CD4-positive, alpha-beta T cell treated with Interleukin-17A for 4 hours (primary cell): Measurements from ENCODE around the gene TMC1.
"Not testable (repeated sequence)": the region's sequence is repeated elsewhere in the genome, so short reads cannot be mapped to it uniquely, and the experiment has no call there.

Experiments used
- DNase-seq: peaks from one replicate; pipeline ENCODE4 v3.0.0-alpha.2; 2020; ENCODE audit warnings: mixed read lengths

The TMC1 gene

DNA sequence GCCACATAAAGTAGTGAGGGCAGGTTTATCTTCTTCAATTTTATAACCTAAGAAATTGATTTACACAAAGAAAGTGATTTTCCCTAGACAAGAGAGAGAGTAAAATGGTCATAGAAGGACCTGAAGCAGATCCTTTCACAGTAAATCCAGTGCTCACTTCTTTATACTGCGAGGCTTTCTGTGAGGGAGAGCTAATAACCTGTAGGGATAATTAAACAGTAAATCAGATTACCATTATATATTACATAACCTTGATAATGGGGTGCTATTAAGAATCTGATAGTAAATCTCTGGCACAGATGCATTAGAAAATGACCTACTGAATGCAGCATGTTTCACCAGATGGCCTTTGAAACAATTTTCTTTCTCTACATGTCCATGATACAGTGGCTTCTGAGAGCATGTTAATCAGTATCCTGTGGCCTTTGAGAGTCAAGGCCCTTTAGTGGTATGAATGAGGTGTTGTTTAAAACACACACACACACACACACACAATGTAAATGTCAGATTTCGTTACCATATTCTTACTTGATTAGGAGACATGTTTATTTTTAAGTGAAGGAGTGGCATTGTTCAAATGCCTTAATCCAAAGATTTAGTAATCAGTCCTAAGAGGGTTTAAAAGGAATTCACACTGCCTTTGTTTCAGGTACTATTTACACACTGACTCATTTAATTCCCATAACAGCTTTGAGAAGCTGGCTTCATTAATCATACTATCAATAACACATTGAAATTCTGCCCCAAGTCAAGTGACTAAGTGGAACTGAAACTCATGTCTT is 306.7 kb downstream of the TMC1 start:
- DNase-seq, result no peak

DNA sequence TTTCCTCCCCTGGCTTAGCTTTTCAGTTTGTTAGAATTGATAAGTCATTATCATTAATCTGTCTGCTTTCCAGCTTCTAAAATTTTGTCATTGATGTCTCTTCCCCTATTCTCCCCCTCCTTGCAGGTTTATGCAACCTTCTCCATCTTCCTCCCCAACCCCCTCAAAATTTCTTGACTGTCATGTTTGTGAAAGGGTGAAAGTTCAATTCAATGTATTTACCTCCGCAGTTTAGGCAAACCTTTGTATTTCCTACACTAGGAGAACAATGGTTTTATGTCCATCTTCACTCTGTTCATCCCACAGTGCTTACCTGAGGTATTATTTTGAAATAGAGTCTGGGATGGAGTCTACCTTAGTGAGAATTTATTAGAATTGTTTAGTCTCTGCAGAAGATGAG is 313.6 kb downstream of the TMC1 start:
- DNase-seq, result no peak

DNA sequence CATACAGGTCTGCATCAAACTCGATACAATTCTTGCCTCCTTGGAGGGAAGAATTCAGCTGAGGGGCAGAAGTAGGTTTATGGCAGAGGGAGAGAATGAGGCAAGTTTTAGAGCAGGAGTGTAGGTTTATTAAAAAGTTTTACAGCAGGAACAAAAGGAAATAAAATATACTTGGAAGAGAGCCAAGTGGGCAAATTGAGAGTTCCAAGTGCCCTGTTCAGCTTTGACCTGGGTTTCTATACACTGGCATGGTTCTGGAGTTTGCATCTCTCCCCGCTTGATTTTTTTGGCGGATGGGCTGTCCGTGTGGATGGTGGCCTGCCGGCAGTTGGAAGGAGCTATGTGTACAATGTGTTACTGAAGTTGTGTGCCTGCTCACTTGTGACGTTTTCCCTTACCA is 315.4 kb downstream of the TMC1 start:
- DNase-seq, result no peak

DNA sequence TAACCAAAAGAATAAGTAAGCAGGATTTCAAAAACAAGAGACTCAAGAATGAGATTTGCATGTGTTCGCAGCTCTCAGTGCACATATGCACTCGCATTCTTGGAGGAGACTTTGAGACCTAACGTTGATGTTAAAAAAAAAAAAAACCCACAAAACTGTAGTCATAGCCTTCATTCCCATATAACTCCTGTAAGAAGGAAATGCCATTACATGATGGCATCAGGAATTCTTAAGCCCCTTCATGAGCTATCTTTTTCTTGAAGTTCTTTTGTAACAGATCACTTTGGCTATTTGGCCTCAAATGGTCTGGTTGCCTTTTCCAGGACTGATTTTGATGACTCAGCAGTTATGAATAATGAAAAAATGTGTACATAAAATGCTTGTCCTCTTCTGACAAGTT is 317.7 kb downstream of the TMC1 start:
- no peak for DNase-seq

DNA sequence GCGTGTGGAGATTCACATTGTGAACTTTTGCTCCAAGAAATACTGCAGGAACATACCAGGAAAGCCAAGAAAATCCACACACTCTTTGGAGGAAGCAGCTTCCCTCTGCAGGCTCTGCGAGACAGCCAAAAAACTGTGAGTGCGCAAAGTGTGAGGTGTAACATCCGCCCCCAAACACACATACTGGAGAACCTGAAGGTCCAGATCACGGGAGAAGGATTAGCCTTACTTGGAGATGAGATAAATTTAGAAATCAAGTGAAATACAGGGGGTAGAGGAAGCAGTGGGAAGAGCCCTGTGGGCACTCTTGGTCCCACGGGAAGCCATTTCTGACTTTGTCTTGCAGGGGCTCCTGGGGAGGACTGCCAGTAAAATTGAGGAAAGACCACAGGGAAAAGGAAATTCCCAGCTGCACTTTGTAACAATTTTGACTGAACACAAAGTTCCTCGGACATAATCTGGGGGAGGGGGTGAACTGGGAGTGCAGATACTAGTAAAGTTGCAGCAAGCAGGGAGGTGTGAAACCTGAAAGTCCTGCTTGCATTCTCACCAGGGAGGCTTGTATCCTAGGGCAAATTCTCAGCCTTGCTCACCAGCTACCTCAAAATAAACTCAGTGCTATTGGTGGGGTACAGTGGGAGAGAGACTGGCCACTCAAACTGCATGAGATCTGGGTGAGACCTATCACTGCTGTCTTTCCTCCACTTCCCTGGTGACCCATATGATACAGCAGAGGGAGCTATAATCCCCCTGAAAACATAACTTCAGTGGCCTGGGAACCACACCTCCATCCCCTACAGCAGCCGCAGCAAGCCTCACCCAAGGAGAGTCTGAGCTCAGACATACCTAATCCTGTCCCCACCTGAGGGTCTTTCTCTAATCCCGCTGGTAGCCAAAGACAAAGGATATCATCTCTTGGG is 322.4 kb downstream of the TMC1 start:
- DNase-seq, result no peak

DNA sequence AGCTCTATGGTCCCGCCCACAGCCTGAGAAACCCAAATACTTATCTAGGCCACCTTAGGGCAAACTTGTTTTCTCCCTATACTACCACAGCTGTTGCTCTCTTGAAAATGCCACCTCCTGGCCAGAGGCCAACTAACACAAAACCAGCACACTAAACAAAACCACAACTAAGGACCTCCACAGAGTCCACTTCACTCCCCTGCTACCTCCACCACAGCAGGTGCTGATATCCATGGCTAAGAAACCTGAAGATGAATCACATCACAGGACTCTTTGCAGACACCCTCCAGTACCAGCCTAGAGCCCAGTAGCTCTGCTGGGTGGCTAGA is 323.0 kb downstream of the TMC1 start:
- no peak for DNase-seq

DNA sequence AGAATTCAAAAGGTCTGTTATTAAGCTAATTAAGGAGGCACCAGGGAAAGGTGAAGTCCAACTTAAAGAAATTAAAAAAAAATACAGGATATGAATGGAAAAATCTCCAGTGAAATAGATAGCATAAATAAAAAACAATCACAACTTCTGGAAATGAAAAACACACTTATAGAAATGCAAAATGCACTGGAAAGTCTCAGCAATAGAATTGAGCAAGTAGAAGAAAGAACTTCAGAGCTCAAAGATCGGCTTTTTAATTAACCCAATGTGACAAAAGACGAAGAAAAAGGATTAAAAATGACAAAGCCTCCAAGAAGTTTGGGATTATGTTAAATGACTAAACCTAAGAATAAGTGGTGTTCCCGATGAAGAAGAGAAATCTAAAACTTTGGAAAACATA is 323.6 kb downstream of the TMC1 start:
- not testable (repeated sequence) for DNase-seq

DNA sequence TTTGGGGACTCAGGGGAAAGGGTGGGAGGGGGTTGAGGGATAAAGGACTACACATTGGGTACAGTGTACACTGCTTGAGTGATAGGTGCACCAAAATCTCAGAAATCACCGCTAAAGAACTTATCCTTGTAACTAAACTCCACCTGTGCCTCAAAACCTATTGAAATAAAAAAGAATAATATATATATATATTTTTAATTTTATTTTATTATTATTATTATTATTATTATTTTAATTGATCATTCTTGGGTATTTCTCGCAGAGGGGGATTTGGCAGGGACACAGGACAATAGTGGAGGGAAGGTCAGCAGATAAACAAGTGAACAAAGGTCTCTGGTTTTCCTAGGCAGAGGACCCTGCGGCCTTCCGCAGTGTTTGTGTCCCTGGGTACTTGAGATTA is 328.8 kb downstream of the TMC1 start:
- DNase-seq, result not testable (repeated sequence)

DNA sequence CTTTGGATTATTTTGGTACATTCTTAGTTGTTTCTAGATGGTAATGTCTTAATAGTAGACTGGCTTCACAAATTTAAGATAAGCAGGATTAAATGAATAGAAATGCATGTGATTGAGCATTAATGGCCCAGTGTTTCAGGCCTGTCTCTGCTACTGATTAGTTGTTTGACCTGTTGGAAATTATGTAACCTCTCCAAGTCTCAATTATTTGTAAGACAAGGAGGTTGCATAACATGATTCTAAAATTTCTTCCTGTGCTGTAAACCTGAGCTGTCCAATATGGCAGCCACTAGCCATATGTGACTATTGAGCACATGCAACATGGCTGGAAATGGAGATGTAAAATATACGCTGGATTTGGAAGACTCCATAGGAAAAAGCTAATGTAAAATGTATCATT is 333.9 kb downstream of the TMC1 start:
- no peak for DNase-seq

DNA sequence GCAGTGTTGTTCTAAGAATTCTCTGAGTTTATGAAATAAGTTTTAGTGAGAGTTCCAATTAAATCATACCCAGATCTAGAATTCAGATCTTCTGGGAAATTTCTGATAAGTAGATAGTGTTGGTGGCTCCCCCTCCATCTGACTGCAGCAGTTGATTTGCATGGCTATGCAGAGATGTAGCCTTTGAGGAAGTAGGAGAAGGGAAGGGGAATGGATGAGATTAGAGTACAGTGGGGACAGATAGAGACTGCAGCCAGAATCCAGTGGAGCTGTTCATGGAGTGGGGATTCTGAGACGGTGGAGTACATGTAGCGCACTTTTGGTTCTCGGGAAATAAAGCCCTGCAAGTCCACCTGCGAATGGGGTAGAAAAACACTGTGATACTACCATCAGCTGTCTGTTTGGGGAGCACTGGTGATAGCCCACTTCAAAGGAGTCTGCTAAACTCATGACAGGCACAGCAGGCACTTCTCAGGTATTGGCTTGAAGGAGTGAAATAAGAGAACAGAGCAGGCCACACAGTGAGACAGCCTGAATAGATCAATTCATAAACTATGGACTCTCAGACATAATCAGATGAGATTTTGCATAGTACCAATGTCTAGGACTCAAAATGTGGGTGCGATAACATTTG is 334.6 kb downstream of the TMC1 start:
- DNase-seq, result no peak

DNA sequence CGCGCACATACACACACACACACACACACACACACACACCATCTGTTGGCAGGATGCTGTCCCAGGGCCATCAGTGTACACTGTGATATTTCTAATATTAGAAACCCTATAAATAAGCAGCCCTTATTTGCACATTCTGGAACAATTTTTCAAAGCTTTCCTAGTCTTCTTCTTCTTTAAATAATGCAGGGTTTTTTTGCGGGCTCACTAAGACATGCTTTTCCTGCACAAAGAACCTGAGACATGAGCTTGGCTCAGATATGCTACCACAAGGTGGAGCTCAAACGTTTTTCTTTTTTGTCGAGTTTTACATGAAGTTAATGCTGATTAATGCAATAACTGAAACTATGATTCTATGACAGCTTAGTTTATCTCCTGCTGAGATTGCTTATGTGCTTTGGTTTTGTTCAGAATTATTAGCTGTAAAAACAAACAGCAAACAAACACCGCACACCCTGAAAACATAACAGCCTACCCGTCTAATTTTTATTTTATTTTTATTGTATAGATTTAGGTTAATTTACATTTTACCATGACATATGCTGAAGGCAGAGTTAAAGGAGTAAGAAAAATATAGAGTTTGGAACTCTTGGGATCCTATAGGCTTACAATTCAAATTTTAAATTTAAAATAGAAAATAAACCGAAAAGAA is 335.7 kb downstream of the TMC1 start:
- DNase-seq, result no peak

DNA sequence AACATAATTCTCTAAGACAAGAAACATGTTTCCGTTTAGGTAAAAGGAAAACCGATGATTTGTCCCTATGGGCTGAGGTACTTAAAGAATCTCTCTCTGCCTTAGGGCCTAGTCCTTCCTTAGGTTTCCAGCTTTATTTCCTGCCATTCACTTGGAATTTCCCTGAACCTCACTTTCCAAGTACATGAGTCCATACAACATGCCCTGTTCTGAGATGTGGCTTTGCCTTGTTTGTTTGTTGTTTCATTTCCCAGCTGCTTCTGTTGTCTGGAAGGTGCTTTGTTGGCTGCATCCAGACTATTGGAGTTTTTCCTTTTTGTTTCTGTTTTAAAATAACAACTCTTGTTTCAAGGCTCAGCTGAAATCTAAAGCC is 336.2 kb downstream of the TMC1 start:
- no peak for DNase-seq

DNA sequence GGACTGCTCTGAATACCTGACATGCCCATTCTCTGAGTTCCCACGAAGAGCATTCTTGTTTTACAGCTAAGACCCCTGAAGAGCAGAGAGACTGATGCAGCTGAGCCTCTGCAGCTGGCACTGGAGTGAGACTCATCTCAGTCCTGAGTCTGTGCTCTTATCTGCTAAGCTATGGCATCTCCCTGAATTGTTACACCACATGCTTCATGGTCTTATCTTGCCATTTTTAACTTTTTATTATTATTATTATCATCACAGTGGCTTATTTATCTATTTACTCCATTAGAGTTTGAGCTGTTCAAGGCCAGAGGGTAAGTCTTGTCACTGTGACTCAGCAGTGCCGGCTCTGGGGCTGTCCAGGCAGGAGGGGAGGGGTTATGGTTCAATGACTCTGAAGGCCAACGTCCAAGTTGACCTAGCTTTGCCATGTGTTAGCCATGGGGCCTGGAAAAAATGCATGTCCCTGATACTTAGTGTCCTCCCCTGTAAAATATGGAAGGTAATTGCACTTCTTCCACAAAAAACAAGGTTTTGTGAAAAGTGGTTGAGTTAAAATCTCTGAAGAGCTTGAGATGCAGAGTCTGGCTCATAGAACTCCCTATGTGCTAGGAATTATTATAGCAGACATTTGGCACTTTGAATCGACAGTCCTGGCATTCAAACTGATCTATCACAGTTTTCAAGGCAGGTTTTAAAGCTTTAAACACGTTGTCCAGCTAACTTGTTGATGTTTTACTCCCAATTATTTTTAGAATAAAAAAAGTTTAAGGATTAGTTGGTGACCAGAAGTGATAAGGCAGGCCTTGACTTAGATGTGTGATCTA is 336.9 kb downstream of the TMC1 start:
- no peak for DNase-seq

DNA sequence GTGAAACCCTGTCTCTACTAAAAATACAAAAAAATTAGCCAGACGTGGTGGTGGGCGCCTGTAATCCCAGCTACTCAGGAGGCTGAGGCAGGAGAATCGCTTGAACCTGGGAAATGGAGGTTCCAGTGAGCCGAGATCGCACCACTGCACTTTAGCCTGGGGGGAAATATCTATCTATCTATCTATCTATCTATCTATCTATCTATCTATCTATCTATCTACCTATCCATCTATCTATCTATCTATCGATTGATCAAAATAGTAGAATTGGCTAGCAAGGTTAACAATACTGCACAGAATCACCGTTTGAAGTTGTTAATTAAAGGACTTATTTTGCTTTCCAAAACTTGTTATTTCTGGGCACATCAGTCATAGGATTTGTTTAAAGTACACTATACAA is 341.4 kb downstream of the TMC1 start:
- DNase-seq, result not testable (repeated sequence)

DNA sequence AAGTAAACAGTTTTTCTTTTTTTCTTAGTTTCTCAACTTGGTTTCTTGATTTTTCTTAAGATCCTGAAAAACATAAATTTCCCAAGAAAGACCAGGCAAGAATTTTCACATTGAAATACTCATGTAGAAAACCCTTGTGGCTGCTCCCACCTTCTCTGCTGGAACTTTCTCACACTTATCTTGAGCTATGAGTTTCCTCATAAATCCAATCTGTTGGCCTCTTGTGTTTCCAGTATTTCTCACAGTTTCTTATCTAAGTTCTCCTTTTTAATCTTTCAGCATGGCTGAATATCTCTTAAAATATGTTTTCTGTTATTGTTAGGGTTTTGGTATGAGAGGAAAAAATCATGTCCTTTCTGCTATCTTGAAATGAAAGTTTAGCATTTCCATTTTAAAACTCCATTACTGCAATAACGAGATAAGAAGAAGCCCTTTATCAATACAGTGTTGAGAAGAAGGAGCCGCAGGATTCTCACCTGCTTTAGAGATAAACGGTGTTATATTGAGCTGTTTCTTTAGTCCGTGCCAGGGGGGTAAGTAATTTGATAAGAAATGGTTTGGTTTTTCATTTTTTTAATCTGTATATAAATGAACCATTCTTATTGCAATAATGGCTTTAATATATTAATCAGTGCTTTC is 342.2 kb downstream of the TMC1 start:
- DNase-seq, result no peak

DNA sequence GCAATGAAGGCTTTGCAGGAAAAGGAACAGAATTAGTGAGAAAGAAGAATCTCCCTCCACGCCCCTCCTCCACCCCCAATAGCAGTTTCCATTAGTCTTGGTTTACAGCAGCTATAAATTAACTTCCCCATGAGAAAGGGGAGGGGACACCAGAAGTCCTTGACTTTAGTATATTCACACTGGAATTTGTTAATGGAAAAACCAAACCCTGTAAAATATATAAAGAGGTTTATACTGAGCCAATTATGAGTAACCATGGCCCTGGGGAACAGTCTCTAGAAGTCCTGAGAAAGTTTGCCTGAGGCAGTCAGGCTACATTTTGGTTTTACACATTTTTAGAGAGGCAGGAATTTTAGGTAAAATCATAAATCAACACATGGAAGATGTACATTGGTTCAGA is 342.9 kb downstream of the TMC1 start:
- DNase-seq, result no peak

DNA sequence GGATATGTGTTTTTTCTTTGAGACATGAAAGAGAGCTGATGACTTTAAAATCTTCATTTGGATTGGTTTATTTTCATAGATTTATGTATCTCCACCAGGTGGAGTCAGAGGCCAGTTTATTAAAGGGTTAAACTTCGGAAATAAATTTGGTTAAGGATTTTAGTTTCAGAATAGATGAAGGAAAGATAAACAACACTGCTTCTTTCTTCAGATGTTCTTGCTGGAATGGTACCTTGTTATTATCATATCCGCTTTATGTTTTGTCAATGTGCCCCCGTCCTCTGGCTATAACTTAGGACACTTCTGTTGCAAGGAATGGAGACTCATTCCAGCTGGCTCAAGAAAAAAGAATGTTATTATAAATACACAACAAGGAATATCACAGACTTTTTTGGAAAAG is 350.3 kb downstream of the TMC1 start:
- DNase-seq, result no peak

DNA sequence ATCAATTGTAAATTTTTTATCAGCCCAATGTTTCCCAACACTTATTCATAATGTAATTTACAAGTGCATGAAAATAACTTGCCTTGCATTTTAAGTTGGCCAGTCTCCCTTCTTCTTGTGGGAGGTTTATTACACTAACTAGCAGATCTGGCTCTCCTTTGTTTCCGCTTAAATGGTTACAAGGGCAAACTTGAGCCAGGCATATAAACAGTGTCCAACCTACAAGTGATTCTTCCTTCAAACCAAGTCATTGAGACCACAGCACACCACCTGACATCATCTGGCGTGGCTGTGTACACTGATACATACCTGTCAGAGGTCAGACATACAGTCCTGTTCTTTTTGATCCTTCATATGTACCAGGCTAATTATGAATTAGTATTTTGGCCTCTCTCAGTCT is 351.3 kb downstream of the TMC1 start:
- no peak for DNase-seq

DNA sequence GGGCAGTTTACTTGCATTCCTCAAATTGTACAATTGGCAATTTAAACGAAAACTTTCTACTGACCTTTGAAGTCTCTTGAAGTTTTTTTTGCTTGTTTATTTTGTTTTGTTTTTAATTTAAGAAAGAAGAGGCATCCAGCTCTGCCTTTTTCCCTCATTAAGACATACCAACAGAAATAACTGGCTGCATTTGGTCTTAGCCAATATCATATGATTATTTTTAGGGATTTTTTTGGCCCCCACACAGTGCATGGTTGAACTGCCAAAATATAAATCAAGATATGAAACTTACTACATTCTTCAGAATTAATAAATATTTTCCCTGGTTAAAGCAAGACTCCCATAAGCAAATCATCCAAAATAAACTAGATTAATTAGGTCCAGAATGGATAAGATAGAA is 352.0 kb downstream of the TMC1 start:
- DNase-seq, result no peak

DNA sequence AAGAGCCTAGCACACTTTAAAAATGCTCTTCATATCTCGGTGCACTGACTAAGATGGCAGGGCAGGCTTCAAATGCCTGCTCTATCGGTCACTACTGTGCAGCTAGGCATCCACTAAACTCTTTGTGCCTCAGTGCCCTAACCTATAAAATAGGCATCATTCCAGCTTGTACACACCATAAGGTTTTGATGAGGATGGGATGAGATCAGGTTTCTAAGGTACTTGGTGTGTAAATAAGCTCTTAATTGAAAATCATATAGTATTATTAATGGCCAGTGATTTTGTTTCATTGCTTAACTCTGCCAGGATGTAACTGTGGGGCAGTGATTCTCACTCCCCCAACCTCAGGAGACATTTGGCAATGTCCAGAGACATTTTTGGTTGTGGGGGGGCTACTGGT is 352.9 kb downstream of the TMC1 start:
- no peak for DNase-seq

DNA sequence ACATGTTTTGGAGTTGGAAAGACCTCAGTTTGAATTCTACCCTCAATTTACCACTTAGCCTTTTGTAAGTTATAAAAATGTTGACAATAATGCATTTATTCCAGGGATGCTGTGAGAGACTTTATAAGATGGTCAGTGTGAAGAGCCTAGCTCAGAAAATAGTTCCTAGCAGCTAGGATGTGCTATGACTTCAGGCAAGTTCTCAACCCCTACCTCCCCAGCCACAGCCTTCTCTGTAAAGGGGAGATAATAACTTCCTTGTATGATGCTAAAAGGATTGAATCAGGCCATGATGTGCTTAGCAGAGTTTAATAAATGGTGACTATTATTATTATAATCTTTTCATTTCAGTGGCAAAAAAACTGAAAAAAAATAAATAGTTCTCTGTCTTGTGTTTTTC is 353.8 kb downstream of the TMC1 start:
- no peak for DNase-seq

DNA sequence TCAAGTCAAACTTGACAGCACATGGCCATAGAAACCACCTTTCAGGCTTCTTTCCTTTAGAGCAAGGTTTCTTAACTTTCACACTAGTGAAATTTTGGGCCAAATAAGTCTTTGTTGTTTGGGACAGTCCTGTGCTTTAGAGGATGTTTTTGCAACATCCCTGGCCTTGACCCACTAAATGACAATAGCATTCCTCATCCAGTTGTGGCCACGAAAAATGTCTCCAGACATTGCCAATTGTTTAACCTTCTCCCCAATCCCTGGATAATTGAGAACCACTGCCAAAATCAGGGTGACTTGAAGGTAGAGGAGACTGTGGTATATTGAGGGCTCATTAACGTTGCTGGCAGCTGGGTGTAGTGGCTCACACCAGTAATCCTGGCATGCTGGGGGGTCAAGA is 359.4 kb downstream of the TMC1 start:
- no peak for DNase-seq
